SK-N-SH treated with all-trans-retinoic acid at 6 μM for 48 hours (cell line): ENCODE measurements around the gene MYO18A.

Source experiments
- ATAC-seq: fragments of 200-7000 bp; cut with Tn5 transposase; 3 replicates; pipeline ENCODE4 v1.9.1; 2020; ENCODE audit warnings: mild to moderate bottlenecking, moderate library complexity
- BACH2 ChIP-seq: fragments of 250-450 bp; sonication (Bioruptor Pico); IDR thresholded peaks from 2 replicates; pipeline ENCODE4 v1.9.0; 2021; ENCODE audit warnings: mild to moderate bottlenecking, borderline replicate concordance
- ESRRG ChIP-seq: fragments of 250-450 bp; sonication (Bioruptor Pico); IDR thresholded peaks from 2 replicates; pipeline ENCODE4 v1.6.1; 2021; ENCODE audit warnings: mild to moderate bottlenecking
- GLIS3 ChIP-seq: fragments of 250-450 bp; sonication (Bioruptor Pico); IDR thresholded peaks from 2 replicates; pipeline ENCODE4 v1.5.0; 2020; ENCODE audit warnings: mild to moderate bottlenecking, moderate library complexity
- ISL1 ChIP-seq: fragments of 250-450 bp; sonication (Bioruptor Pico); IDR thresholded peaks from 2 replicates; pipeline ENCODE4 v2.1.2; 2022; ENCODE audit warnings: mild to moderate bottlenecking, moderate library complexity
- PPARA ChIP-seq: fragments of 250-450 bp; sonication (Bioruptor Pico); IDR thresholded peaks from 2 replicates; pipeline ENCODE4 v1.5.0; 2020; ENCODE audit warnings: mild to moderate bottlenecking, borderline replicate concordance
- RARB ChIP-seq: fragments of 250-450 bp; sonication (Bioruptor Pico); IDR thresholded peaks from 2 replicates; pipeline ENCODE4 v1.8.0; 2021; ENCODE audit warnings: mild to moderate bottlenecking, moderate library complexity
- SNAI2 ChIP-seq: fragments of 250-450 bp; sonication (Bioruptor Pico); IDR thresholded peaks from 2 replicates; pipeline ENCODE4 v1.5.0; 2020; ENCODE audit warnings: mild to moderate bottlenecking, moderate library complexity
- TCF4 ChIP-seq: fragments of 250-450 bp; sonication (Bioruptor Pico); IDR thresholded peaks from 2 replicates; pipeline ENCODE4 v1.8.0; 2021; ENCODE audit warnings: mild to moderate bottlenecking, moderate library complexity, borderline replicate concordance
- TOX ChIP-seq: fragments of 250-450 bp; sonication (Bioruptor Pico); IDR thresholded peaks from 2 replicates; pipeline ENCODE4 v1.8.0; 2021; ENCODE audit warnings: mild to moderate bottlenecking, moderate library complexity, borderline replicate concordance
- ZC3H10 ChIP-seq: fragments of 250-450 bp; sonication (Bioruptor Pico); IDR thresholded peaks from 2 replicates; pipeline ENCODE4 v1.5.1; 2021; ENCODE audit warnings: mild to moderate bottlenecking, moderate library complexity
- ZFP30 ChIP-seq: fragments of 450-650 bp; formaldehyde crosslinking; IDR thresholded peaks from 2 replicates; pipeline ENCODE4 v1.5.0; 2022; ENCODE audit warnings: mild to moderate bottlenecking, moderate library complexity
- ZNF565 ChIP-seq: fragments of 450-650 bp; formaldehyde crosslinking; conservative IDR thresholded peaks from 2 replicates; pipeline ENCODE4 v1.5.0; 2020; ENCODE audit warnings: low read depth, mild to moderate bottlenecking, moderate library complexity
- ZNF70 ChIP-seq: fragments of 450-650 bp; formaldehyde crosslinking; IDR thresholded peaks from 2 replicates; pipeline ENCODE4 v1.5.0; 2020; ENCODE audit warnings: mild to moderate bottlenecking, moderate library complexity
- ZNF8 ChIP-seq: fragments of 450-650 bp; formaldehyde crosslinking; IDR thresholded peaks from 2 replicates; pipeline ENCODE4 v1.5.0; 2020; ENCODE audit warnings: mild to moderate bottlenecking, moderate library complexity
- TF ChIP-seq, protein P1 (sequence below): fragments of 250-450 bp; sonication (Bioruptor Pico); IDR thresholded peaks from 2 replicates; pipeline ENCODE4 v1.5.0; 2020; ENCODE audit warnings: mild to moderate bottlenecking, moderate library complexity
- TF ChIP-seq, protein P2 (sequence below): fragments of 250-450 bp; sonication (Bioruptor Pico); IDR thresholded peaks from 2 replicates; pipeline ENCODE4 v1.5.1; 2021; ENCODE audit warnings: mild to moderate bottlenecking, moderate library complexity
- TF ChIP-seq, protein P3 (sequence below): fragments of 250-450 bp; sonication (Bioruptor Pico); IDR thresholded peaks from 2 replicates; pipeline ENCODE4 v1.8.0; 2021; ENCODE audit warnings: low read depth, mild to moderate bottlenecking, moderate library complexity, borderline replicate concordance
- TF ChIP-seq, protein P4 (sequence below): fragments of 250-450 bp; sonication (Bioruptor Pico); IDR thresholded peaks from 2 replicates; pipeline ENCODE4 v1.8.0; 2020; ENCODE audit warnings: mild to moderate bottlenecking, moderate library complexity, borderline replicate concordance
- TF ChIP-seq, protein P5 (sequence below): fragments of 250-450 bp; sonication (Bioruptor Pico); IDR thresholded peaks from 2 replicates; pipeline ENCODE4 v1.5.1; 2020; ENCODE audit warnings: low read depth, mild to moderate bottlenecking, moderate library complexity

Gene MYO18A

DNA sequence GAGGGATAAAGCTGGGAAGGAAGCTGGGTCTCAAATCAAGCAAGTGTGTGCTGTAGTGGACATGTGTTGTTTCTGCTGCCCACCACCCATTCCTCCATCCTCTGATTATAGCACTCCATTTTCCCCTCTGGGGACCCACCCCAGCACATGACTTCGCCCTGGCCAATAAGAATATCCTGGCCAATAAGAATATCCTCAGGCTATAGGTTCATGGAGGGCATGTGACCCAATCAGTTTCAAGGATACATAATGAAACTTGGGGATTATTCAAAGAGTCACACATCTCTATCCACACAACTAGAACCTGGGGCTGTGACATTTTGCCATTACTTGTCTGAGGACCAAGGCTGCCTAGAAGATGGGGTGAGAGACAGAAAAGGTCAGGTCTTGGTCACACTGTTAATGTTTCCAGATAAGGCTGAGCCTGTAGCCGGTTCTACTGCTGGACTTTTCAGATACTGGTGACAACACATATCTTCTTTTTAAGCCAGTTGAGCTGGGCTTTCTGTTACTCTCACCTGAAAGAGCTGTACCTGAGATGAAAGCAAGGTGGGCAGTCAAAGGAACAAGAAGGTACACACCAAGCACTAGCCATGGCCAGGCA lies 33.7 kb downstream of the MYO18A start:
- TF ChIP-seq, protein P1, sequence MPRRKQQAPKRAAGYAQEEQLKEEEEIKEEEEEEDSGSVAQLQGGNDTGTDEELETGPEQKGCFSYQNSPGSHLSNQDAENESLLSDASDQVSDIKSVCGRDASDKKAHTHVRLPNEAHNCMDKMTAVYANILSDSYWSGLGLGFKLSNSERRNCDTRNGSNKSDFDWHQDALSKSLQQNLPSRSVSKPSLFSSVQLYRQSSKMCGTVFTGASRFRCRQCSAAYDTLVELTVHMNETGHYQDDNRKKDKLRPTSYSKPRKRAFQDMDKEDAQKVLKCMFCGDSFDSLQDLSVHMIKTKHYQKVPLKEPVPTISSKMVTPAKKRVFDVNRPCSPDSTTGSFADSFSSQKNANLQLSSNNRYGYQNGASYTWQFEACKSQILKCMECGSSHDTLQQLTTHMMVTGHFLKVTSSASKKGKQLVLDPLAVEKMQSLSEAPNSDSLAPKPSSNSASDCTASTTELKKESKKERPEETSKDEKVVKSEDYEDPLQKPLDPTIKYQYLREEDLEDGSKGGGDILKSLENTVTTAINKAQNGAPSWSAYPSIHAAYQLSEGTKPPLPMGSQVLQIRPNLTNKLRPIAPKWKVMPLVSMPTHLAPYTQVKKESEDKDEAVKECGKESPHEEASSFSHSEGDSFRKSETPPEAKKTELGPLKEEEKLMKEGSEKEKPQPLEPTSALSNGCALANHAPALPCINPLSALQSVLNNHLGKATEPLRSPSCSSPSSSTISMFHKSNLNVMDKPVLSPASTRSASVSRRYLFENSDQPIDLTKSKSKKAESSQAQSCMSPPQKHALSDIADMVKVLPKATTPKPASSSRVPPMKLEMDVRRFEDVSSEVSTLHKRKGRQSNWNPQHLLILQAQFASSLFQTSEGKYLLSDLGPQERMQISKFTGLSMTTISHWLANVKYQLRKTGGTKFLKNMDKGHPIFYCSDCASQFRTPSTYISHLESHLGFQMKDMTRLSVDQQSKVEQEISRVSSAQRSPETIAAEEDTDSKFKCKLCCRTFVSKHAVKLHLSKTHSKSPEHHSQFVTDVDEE, result no peak
- no peak for TF ChIP-seq ZNF70
- TF ChIP-seq ZNF8, result no peak
- TF ChIP-seq, protein P2, sequence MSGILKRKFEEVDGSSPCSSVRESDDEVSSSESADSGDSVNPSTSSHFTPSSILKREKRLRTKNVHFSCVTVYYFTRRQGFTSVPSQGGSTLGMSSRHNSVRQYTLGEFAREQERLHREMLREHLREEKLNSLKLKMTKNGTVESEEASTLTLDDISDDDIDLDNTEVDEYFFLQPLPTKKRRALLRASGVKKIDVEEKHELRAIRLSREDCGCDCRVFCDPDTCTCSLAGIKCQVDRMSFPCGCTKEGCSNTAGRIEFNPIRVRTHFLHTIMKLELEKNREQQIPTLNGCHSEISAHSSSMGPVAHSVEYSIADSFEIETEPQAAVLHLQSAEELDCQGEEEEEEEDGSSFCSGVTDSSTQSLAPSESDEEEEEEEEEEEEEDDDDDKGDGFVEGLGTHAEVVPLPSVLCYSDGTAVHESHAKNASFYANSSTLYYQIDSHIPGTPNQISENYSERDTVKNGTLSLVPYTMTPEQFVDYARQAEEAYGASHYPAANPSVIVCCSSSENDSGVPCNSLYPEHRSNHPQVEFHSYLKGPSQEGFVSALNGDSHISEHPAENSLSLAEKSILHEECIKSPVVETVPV (CRISPR knock-in tag), result no peak
- TF ChIP-seq TCF4 (CRISPR knock-in tag), result no peak
- TF ChIP-seq, protein P3, sequence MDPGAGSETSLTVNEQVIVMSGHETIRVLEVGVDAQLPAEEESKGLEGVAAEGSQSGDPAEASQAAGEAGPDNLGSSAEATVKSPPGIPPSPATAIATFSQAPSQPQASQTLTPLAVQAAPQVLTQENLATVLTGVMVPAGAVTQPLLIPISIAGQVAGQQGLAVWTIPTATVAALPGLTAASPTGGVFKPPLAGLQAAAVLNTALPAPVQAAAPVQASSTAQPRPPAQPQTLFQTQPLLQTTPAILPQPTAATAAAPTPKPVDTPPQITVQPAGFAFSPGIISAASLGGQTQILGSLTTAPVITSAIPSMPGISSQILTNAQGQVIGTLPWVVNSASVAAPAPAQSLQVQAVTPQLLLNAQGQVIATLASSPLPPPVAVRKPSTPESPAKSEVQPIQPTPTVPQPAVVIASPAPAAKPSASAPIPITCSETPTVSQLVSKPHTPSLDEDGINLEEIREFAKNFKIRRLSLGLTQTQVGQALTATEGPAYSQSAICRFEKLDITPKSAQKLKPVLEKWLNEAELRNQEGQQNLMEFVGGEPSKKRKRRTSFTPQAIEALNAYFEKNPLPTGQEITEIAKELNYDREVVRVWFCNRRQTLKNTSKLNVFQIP (CRISPR knock-in tag), result no peak
- TF ChIP-seq ZNF565 (CRISPR knock-in tag), result no peak
- no peak for TF ChIP-seq SNAI2 (CRISPR knock-in tag)
- ATAC-seq, result no peak

DNA sequence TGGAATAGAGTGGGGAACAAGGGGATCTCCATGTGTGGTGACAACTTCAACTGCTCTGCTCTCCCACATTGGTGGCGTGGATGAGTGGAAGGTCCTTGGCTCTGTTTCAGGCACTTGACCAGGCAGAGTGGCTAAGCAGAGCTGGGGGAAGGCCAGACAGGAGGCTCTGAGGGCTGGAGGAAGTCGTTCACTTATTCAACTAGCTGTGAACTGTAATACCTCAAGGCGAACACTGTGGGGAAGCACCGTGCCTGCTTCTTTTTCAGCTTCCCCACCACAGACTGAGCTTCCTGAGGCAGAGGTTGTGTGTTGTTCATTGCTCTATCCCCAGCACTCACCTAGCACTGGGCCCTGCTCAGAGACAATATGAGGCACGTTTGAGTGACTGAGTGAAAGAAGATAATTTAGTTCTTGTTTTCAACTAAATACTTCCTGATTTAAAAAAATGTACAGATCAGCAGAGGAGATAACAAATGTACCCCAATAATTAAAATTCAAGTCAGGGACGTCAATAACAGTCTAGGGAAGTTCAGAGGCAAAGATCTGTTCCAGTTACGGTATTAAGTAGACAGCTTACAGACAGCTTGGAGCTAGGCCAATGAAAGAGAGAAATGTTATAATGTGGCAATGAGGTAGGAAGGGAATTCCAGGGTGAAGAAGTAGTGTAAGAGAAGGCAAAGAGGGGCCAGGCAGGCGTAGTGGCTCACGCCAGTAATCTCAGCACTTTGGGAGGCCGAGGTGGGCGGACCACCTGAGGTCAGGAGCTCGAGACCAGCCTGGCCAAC lies 34.7 kb downstream of the MYO18A start:
- no peak for TF ChIP-seq ISL1 (CRISPR knock-in tag)
- no peak for TF ChIP-seq ZNF565 (CRISPR knock-in tag)
- no peak for TF ChIP-seq ZNF70
- no peak for TF ChIP-seq ZNF8
- no peak for TF ChIP-seq PPARA (CRISPR knock-in tag)
- TF ChIP-seq, protein P3 (CRISPR knock-in tag), result no peak
- TF ChIP-seq, protein P4, sequence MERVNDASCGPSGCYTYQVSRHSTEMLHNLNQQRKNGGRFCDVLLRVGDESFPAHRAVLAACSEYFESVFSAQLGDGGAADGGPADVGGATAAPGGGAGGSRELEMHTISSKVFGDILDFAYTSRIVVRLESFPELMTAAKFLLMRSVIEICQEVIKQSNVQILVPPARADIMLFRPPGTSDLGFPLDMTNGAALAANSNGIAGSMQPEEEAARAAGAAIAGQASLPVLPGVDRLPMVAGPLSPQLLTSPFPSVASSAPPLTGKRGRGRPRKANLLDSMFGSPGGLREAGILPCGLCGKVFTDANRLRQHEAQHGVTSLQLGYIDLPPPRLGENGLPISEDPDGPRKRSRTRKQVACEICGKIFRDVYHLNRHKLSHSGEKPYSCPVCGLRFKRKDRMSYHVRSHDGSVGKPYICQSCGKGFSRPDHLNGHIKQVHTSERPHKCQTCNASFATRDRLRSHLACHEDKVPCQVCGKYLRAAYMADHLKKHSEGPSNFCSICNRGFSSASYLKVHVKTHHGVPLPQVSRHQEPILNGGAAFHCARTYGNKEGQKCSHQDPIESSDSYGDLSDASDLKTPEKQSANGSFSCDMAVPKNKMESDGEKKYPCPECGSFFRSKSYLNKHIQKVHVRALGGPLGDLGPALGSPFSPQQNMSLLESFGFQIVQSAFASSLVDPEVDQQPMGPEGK (CRISPR knock-in tag), result no peak
- TF ChIP-seq BACH2 (CRISPR knock-in tag), result no peak
- TF ChIP-seq GLIS3 (CRISPR knock-in tag), result no peak
- TF ChIP-seq TCF4 (CRISPR knock-in tag), result no peak
- TF ChIP-seq, protein P5, sequence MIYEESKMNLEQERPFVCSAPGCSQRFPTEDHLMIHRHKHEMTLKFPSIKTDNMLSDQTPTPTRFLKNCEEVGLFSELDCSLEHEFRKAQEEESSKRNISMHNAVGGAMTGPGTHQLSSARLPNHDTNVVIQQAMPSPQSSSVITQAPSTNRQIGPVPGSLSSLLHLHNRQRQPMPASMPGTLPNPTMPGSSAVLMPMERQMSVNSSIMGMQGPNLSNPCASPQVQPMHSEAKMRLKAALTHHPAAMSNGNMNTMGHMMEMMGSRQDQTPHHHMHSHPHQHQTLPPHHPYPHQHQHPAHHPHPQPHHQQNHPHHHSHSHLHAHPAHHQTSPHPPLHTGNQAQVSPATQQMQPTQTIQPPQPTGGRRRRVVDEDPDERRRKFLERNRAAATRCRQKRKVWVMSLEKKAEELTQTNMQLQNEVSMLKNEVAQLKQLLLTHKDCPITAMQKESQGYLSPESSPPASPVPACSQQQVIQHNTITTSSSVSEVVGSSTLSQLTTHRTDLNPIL (CRISPR knock-in tag), result no peak
- peak; percentile 71 for ATAC-seq

DNA sequence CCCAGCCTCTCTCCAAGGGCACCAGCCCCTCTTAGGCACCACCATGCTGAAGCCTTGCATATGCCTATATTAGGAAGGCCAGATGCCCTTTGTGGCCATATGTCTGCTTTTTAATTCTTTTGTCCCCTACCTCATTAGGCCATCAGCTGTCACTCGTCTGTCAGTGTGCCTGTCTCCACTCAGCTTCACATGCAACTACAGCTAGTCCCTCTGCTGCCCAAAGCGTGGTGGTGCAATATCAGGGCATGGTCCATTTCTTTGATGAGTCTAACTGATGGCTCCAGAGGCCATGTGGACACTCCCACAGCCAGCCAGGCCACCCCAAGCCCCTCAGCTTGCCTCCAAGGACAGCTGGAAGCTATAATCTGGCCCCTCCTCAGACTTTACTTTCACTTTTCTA lies 36.3 kb downstream of the MYO18A start:
- no peak for TF ChIP-seq ISL1 (CRISPR knock-in tag)
- ATAC-seq, result no peak

DNA sequence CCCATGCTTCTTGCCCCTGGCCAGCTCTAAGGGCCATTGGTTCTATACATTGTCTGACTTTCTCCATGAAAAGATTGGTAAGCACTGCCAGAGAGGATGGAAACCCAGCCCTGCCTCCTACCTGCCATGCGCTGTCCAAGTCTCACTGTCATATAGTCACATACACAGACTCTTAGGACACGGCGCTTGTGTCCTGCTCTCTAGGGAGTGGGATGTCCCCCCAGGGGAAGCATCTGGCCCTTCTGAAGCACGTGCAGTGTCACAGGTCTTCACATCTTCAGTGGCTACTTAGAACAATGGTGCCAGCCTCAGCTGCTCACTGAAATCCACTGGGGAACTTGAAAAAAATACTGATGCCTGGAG lies 38.7 kb downstream of the MYO18A start:
- no peak for ATAC-seq
- TF ChIP-seq RARB (CRISPR knock-in tag), result no peak
- TF ChIP-seq ZC3H10 (CRISPR knock-in tag), result no peak
- TF ChIP-seq ESRRG (CRISPR knock-in tag), result no peak
- TF ChIP-seq ZFP30 (CRISPR knock-in tag), result no peak
- TF ChIP-seq TOX (CRISPR knock-in tag), result no peak
- TF ChIP-seq, protein P2 (CRISPR knock-in tag), result no peak
- no peak for TF ChIP-seq GLIS3 (CRISPR knock-in tag)
- TF ChIP-seq TCF4 (CRISPR knock-in tag), result no peak
